PC-9 (cell line): ENCODE measurements around the gene FAM53A.

Experiments
- CTCF ChIP-seq: fragments of 200-600 bp; sonication (generic); conservative IDR thresholded peaks from 2 replicates; pipeline ENCODE4 v1.6.1; 2017; ENCODE audit warnings: mixed run types, antibody characterized with exemption, mild to moderate bottlenecking, moderate library complexity
- EZH2 ChIP-seq: fragments of 200-600 bp; sonication (generic); IDR thresholded peaks from 2 replicates; pipeline ENCODE4 v1.8.0; 2017; ENCODE audit warnings: antibody characterized with exemption, low read depth

DNA sequence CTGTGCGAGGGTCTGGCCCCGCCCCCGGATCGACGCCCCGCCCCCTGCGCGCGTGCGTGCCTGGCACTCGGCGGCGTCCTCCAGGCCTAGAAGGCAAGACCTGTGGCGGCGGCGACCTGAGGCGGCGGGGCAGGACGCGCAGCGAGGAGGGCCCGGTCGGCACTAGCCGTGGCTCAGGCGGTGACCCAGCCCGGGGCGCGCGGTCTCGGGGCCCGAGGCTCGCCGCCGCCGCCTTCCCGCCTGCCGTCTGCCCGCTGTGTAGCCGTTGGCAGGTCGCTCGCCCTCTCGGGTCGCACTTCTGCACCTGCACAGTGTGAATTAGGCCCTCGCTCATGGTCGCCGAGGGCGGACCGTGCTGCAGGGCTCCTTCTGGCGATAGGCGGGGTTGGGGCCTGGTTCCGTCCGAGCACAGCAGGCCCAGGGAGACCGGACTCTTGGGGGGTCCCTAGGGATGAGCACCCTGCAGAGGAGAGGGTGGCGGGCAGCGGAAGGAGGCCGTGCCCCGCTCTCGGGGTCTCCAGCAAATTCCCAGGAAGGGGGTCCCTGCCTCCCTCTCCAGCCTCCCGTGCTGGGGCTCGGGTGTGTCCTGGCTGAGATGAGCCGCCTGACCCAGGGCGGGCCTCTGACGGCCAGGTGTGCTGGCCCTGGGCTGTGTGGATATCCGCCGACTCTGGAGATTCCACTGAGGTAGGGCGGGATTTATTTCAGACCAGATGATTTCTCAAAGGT lies 557 bp upstream of the FAM53A start:
- TF ChIP-seq CTCF (no peak), EZH2 (no peak)
